Smooth muscle cell (in vitro differentiated cells): ENCODE data around the gene B3GALT4. TPM values are rescaled to one million over a fixed set of nuclear protein-coding genes. Genes with fewer than 3 reads are reported as not detected.

ENCODE experiments used
- DNase-seq: peaks from one replicate; lab custom pipeline; 2025; ENCODE audit not compliant: unreplicated experiment; lab: John Stamatoyannopoulos, UW
- H2AFZ ChIP-seq: fragments of 200-600 bp; sonication (generic); 2 replicates; pipeline ENCODE4 v1.6.0; 2016; ENCODE audit warnings: antibody characterized with exemption, low read depth, mild to moderate bottlenecking
- H3F3A ChIP-seq: fragments of 200-600 bp; sonication (generic); 2 replicates; pipeline ENCODE4 v1.6.0; 2017; ENCODE audit warnings: antibody characterized with exemption, low read depth
- H3K27ac ChIP-seq: fragments of 200-600 bp; sonication (generic); 2 replicates; pipeline ENCODE4 v1.5.1; 2016; ENCODE audit warnings: low read depth, mild to moderate bottlenecking
- H3K27me3 ChIP-seq: fragments of 200-600 bp; sonication (generic); 2 replicates; pipeline ENCODE4 v1.6.1; 2016; ENCODE audit warnings: low read depth, mild to moderate bottlenecking
- H3K36me3 ChIP-seq: fragments of 200-600 bp; sonication (generic); 2 replicates; pipeline ENCODE4 v1.5.1; 2016; ENCODE audit warnings: low read depth
- H3K4me1 ChIP-seq: fragments of 200-600 bp; sonication (generic); 2 replicates; pipeline ENCODE4 v1.5.1; 2016; ENCODE audit warnings: low read depth
- H3K4me2 ChIP-seq: fragments of 200-600 bp; sonication (generic); 2 replicates; pipeline ENCODE4 v1.6.0; 2016; ENCODE audit warnings: mild to moderate bottlenecking
- H3K4me3 ChIP-seq: fragments of 200-600 bp; sonication (generic); 2 replicates; pipeline ENCODE4 v1.5.1; 2016; ENCODE audit warnings: mild to moderate bottlenecking
- H3K79me2 ChIP-seq: fragments of 200-600 bp; sonication (generic); 2 replicates; pipeline ENCODE4 v1.6.0; 2016; ENCODE audit warnings: low read depth, mild to moderate bottlenecking
- H3K9ac ChIP-seq: fragments of 200-600 bp; sonication (generic); 2 replicates; pipeline ENCODE4 v1.6.0; 2016; ENCODE audit warnings: low read depth
- H3K9me3 ChIP-seq: fragments of 200-600 bp; sonication (generic); replicated peaks from 2 replicates; pipeline ENCODE4 v1.5.1; 2016; ENCODE audit warnings: low read depth
- H4K20me1 ChIP-seq: fragments of 200-600 bp; sonication (generic); 2 replicates; pipeline ENCODE4 v1.6.0; 2016; ENCODE audit warnings: low read depth
- WGBS: methylation state at CpG from one replicate; pipeline ENCODE4 v1.1.7; 2016; ENCODE audit warnings: low lambda C conversion rate; 5-methylcytosine and 5-hydroxymethylcytosine counted together
- polyA plus RNA-seq: library from polyadenylated mRNA; unstranded; fragments of >200 nt; fragmentation: Nextera tagmentation; extraction: Ambion mirVana; gene quantifications from 2 replicates; pipeline ENCODE4 v1.2.1, GENCODE V29; 2016
- total RNA-seq: library from RNA; depleted of rRNA; stranded (reverse); fragments of >200 nt; gene quantifications from 2 replicates; pipeline ENCODE4 v1.2.3, GENCODE V29; 2014
- TF ChIP-seq, protein P1 (sequence below): fragments of 200-600 bp; sonication (generic); IDR thresholded peaks from 2 replicates; pipeline ENCODE4 v1.5.1; 2017; ENCODE audit warnings: borderline replicate concordance, mild to moderate bottlenecking, antibody characterized with exemption; ENCODE audit not compliant: insufficient read depth, poor library complexity, severe bottlenecking

Gene B3GALT4
- total and polyA plus RNA-seq, 2 experiments from 2014 or later, result 2.9 to 6.1 TPM

GRCh38 chr6:33301877-33302276, 25.0 kb downstream of the B3GALT4 start:
- Histone ChIP-seq H3K9ac (no peak overlapping the region), H3K36me3 (no peaks in the 10 kb centered on the region), H3K4me3 (no peak overlapping the region), H3K27me3 (no peaks in the 10 kb centered on the region), H3K9me3 (no peaks in the 10 kb centered on the region), H4K20me1 (peaks cover 41% of the 10 kb centered on the region), H2AFZ (no peak overlapping the region), H3K27ac (no peak overlapping the region), H3F3A (peaks cover 2% of the 10 kb centered on the region), H3K4me2 (no peak overlapping the region), H3K79me2 (peaks cover 52% of the 10 kb centered on the region), H3K4me1 (peaks cover 8% of the 10 kb centered on the region)
- no peak for DNase-seq
- WGBS, result 98% methylated on average over 3 of the region's 3 CpGs
- TF ChIP-seq, protein P1, sequence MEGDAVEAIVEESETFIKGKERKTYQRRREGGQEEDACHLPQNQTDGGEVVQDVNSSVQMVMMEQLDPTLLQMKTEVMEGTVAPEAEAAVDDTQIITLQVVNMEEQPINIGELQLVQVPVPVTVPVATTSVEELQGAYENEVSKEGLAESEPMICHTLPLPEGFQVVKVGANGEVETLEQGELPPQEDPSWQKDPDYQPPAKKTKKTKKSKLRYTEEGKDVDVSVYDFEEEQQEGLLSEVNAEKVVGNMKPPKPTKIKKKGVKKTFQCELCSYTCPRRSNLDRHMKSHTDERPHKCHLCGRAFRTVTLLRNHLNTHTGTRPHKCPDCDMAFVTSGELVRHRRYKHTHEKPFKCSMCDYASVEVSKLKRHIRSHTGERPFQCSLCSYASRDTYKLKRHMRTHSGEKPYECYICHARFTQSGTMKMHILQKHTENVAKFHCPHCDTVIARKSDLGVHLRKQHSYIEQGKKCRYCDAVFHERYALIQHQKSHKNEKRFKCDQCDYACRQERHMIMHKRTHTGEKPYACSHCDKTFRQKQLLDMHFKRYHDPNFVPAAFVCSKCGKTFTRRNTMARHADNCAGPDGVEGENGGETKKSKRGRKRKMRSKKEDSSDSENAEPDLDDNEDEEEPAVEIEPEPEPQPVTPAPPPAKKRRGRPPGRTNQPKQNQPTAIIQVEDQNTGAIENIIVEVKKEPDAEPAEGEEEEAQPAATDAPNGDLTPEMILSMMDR, result no peak

DNA sequence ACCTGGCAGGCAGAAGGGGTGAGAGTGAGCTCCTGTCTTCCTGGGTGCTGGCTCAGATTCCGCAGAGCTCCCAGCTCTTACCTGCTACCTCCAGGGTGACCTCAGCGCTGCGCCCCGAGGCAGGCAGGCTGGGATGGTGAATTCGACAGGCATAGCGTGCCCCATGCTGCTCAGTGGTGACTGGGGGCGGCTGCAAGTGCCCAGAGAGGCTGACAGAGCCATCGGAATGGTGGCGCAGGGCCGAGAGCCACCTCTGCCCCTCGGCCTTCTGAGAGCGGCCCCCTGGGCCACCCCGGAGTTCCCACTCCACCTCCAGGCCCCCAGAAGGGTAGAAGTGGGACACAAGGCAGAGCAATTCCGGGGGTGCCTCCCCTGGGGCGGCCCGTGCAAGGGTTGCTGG, 27.3 kb downstream of the B3GALT4 start:
- H3K9ac ChIP-seq, result no peak overlapping the region
- no peak for DNase-seq
- no peaks in the 10 kb centered on the region for H3K36me3 ChIP-seq
- no peak overlapping the region for H3K4me3 ChIP-seq
- TF ChIP-seq, protein P1, result no peak
- peaks cover 2% of the 10 kb centered on the region for H3F3A ChIP-seq
- WGBS, result 94% methylated on average over 16 of the region's 16 CpGs
- H3K9me3 ChIP-seq, result no peaks in the 10 kb centered on the region
- no peak overlapping the region for H2AFZ ChIP-seq
- H3K79me2 ChIP-seq, result peaks cover 72% of the 10 kb centered on the region
- H3K4me1 ChIP-seq, result peaks cover 4% of the 10 kb centered on the region
- peaks cover 54% of the 10 kb centered on the region for H4K20me1 ChIP-seq
- no peak overlapping the region for H3K27ac ChIP-seq
- no peak overlapping the region for H3K4me2 ChIP-seq
- no peaks in the 10 kb centered on the region for H3K27me3 ChIP-seq

- H3K9me3 ChIP-seq, result no peaks in the 10 kb centered on the region
- TF ChIP-seq, protein P1, result no peak
- no peak overlapping the region for H3K9ac ChIP-seq
- H2AFZ ChIP-seq, result no peak overlapping the region
- no peak overlapping the region for H3K4me3 ChIP-seq
- no peak for DNase-seq
- no peak overlapping the region for H3K4me2 ChIP-seq
- no peak overlapping the region for H3K27ac ChIP-seq
- no peaks in the 10 kb centered on the region for H3K27me3 ChIP-seq
- no peaks in the 10 kb centered on the region for H3K36me3 ChIP-seq
- peaks cover 76% of the 10 kb centered on the region for H3K79me2 ChIP-seq
- peaks cover 61% of the 10 kb centered on the region for H4K20me1 ChIP-seq
- peaks cover 2% of the 10 kb centered on the region for H3F3A ChIP-seq
- 93% methylated on average over 8 of the region's 8 CpGs for WGBS
- peaks cover 4% of the 10 kb centered on the region for H3K4me1 ChIP-seq
Observed at GRCh38 chr6:33305052-33305451, 28.1 kb downstream of the B3GALT4 start.

DNA sequence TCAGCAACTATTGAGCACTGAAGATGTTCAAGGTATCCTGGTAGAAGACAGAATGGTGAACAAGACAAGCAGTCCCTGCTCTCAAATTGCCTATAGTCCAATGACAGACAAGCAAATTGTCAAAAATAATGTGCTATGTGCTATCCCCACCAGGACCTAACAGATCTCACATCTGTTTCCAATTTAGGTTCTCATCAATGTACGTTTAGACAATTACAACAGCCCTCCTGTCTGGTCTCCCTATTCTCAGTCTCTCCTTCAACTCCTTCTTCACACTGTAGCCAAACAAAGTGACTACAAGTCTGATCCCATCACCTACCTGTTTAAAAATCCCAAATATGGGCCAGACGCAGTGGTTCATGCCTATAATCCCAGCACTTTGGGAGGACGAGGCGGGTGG, 29.4 kb downstream of the B3GALT4 start:
- no peak for DNase-seq
- Histone ChIP-seq H3K9me3 (no peaks in the 10 kb centered on the region), H4K20me1 (peaks cover 67% of the 10 kb centered on the region), H3K4me2 (no peak overlapping the region), H3K9ac (no peak overlapping the region), H3F3A (no peaks in the 10 kb centered on the region), H3K36me3 (no peaks in the 10 kb centered on the region), H2AFZ (no peak overlapping the region), H3K27ac (no peak overlapping the region), H3K4me3 (no peak overlapping the region), H3K27me3 (no peaks in the 10 kb centered on the region), H3K79me2 (peaks cover 76% of the 10 kb centered on the region), H3K4me1 (no peaks in the 10 kb centered on the region)
- TF ChIP-seq, protein P1, result no peak
- 84% methylated on average over 4 of the region's 4 CpGs for WGBS
